HG03575 (cell line): ENCODE measurements around the gene PTPRF.

Source experiments
- ATAC-seq: cut with Tn5 transposase; IDR thresholded peaks from one replicate; pipeline ENCODE4 v1.9.1; 2021; ENCODE audit not compliant: unreplicated experiment, insufficient number of reproducible peaks, low FRiP score; ENCODE audit errors: extremely low read depth

Gene PTPRF

DNA sequence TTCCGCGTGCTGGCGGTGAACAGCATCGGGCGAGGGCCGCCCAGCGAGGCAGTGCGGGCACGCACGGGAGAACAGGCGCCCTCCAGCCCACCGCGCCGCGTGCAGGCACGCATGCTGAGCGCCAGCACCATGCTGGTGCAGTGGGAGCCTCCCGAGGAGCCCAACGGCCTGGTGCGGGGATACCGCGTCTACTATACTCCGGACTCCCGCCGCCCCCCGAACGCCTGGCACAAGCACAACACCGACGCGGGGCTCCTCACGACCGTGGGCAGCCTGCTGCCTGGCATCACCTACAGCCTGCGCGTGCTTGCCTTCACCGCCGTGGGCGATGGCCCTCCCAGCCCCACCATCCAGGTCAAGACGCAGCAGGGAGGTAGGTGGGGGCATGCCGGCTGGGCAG, 60.5 kb downstream of the PTPRF start:
- no peak for ATAC-seq

DNA sequence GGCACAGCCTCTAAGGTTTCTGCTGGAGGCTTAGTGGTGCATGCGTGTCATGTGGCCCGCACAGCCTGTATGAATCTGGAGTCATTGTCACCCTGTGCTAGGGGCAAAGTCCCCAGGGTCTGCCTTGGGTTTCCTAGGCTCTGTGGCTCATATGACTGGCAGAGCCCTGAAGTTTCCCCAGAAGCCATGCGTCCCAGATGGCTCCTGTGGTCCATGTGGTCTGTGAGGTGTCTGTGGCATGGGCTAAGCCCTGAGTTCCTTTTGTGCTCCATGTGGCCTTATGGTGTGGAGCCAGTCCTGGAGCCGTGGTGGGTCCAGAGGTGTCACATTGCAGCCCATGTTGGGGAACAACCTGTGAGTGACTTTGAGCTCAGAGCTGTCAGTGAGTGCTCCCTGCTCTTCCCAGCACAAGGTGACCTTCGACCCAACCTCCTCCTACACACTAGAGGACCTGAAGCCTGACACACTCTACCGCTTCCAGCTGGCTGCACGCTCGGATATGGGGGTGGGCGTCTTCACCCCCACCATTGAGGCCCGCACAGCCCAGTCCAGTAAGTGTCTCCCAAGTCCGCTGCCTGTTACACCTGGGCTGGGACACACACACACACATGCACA, 61.5 kb downstream of the PTPRF start:
- no peak for ATAC-seq

DNA sequence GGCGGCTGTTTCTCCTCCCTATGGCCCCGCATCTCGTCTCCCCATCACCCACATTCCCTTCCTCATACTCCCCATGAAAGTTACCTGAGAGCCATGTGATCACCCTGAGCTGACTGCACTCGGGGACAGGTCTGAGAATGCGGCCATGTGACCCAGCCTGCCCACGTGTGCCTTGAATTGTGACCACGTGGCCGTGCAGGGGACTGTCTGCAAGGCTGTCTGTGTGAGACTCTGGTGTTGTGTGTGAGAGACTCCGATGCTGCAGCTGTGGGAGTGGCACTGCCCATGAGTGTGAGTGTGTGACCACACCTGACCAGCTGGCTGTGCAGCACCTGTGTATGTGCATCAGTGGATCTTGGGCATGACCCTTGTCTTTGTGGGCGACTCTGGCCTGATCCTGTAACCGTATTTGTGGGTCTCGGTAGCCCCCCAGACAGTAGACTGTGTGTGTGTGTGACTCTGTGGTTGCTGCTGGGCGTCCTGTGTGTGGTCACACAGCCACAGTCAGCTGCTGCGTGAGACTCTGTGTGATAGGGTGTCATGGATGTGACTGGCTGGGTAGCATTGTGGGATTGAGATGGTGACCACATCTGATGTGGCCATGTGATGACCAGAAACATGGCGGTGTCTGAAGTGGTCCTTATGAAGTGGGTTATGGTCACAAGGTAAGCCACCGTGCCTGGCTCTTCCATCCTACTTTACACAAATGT, 62.4 kb downstream of the PTPRF start:
- ATAC-seq: no peak

DNA sequence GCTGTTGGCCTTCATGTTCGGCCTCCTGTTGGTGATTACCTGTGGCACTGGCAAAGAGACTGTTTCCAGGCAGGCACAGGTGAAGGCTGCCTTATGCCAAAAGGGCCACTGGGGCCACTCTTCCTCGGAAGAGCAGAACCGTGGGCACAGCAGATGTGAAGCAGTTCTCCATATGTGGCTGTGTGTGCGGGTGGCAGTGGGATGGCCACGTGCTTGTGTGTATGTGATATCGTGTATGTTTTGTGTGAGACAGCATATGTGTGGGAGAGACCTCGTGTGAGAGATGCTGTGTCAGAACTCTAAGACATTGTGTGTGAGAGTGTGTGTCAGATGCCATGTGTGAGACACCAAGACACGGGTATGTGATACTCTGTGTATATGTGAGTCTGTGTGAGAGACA, 65.9 kb downstream of the PTPRF start:
- ATAC-seq: no peak

DNA sequence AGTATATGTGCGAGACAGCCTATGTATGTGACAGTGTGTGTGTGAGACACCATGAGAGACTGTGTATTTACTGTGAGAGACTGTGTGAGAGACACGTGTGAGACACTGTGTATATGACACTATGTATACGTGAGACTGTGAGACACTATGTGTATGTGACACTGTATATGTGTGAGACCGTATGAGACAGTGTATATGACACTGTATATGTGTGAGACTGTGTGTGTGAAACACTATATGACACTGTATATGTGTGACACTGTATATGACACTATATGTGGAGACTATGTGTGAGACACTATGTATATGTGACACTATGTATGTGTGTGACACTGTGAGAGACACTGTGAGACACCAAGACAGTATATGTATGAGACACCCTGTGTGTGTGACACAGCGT, 66.3 kb downstream of the PTPRF start:
- no peak for ATAC-seq

DNA sequence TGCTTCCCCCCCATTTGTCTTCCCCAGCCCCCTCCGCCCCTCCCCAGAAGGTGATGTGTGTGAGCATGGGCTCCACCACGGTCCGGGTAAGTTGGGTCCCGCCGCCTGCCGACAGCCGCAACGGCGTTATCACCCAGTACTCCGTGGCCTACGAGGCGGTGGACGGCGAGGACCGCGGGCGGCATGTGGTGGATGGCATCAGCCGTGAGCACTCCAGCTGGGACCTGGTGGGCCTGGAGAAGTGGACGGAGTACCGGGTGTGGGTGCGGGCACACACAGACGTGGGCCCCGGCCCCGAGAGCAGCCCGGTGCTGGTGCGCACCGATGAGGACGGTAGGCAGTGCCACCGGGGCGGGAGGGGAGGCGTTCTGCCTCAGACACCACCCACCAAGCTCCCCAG, 67.0 kb downstream of the PTPRF start:
- ATAC-seq: no peak

DNA sequence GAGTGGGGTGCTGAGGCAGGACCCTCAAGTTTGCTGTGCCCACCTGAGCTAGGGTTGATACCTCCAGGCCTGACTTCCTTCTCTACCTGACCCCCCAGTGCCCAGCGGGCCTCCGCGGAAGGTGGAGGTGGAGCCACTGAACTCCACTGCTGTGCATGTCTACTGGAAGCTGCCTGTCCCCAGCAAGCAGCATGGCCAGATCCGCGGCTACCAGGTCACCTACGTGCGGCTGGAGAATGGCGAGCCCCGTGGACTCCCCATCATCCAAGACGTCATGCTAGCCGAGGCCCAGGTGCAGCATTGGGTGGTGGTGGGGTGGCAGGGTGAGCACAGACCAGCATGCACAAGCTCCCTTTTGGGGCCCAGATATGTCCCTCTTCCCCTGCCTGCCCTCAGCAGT, 67.9 kb downstream of the PTPRF start:
- ATAC-seq: no peak

DNA sequence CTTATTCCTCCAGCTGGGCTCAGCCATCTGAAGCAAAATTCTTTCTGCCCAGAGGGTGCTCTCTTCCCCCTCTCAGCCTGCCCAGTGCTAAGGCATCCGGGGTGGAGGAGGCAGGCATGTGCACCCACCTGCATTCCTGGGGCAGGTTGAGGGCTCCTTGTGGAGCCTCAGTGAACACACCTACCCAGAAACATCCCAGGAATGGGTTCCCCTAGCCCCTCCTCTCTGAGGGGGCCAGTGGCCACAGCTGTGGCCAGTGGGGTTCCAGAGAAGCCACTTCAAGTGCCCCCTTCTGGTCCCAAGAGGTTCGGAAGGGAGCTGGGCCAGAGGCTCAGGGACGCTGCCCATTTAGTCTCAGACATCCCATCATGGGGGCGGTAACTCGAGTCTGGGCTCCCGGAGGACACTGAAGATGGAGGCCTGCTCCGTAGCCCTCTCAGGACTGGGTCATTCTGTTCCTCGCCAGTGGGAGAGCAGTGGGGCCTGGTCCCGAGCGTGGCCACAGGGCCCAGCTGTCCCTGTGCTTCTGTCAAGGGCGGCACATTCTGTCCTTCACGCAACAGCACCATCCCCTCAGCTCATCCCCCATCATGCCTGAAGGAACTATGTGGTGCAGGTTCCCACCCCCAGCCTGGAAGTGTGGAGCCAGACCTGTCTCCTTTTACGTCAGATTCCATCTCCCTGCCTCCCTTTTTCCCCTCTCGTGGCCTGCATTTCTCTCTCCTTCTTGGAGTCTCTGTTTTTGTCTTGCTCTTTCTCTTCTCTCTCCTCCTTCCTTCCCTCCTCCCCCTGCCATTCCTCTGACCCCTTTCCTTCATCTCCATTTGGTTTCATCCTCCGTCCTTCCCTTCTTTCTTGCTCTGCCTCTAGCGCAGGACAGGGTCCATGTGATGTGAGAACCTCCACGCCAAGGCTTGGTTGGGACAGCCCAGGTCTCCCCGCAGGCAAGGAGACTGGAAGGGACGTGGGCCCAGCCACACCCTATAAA, 69.6 kb downstream of the PTPRF start:
- no peak for ATAC-seq

DNA sequence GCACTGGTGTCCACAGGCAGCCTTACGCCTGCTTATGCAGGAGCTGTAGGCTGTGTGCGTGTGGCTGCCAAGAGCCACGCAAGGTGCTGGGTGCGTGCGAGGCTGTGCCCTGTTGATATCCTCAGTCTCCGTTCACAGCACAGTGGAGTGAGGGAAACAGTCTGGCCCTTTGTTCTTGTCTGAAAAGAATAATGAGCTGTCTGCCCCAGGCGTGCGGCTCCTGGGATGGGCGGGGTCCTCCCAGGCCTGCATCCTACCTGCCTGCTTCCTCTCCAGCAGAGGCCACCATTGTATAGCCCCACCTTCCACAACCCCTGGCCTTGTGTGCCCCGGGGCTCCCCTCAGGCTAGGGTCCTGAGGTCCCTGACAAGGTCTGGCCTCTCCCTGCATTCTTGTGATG, 72.3 kb downstream of the PTPRF start:
- no peak for ATAC-seq

DNA sequence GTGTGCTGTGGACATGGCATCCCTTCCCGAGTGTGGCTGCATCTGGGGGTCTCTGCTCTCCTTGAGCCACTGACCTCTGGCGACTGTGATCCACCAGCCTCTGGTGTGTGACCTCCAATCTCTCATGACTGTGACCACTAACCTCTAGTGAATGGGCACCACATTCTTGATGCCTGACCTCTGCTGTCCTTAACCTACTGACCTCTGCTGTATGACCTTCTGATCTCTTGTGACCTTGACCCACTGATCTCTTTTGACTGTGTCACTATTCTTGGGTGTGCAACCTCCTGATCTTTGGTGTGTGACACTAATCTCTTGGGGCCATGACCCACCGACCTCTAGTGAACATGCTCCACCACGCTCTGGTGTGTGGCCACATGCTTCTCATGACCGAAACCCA, 73.5 kb downstream of the PTPRF start:
- no peak for ATAC-seq

DNA sequence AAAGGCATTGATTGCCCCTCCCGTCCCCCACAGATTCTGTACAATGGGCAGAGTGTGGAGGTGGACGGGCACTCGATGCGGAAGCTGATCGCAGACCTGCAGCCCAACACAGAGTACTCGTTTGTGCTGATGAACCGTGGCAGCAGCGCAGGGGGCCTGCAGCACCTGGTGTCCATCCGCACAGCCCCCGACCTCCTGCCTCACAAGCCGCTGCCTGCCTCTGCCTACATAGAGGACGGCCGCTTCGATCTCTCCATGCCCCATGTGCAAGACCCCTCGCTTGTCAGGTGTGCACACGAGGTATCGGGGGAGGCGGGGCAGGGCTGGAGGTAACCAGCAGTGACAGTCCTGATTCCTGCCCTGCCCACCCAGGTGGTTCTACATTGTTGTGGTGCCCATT, 74.5 kb downstream of the PTPRF start:
- no peak for ATAC-seq

DNA sequence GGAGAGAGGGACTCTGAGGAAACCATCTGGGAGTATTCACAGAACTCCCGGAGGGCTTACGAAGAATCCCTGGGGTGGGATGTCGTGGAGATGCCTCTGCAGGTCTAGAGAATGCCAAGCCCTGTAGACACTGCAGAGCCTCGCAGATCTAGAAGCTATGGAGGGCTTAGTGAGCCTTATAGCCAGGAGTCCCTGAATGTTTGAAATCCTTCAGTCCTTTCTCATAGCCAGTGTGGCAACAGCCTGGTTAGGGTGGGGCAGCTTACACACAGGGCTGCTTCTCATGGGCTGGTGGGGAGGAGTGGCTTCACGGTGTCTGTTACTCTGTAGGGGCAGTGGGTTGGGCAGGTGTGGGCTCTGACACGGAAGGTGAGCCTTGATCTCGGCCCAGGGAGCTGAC, 75.1 kb downstream of the PTPRF start:
- ATAC-seq: no peak

DNA sequence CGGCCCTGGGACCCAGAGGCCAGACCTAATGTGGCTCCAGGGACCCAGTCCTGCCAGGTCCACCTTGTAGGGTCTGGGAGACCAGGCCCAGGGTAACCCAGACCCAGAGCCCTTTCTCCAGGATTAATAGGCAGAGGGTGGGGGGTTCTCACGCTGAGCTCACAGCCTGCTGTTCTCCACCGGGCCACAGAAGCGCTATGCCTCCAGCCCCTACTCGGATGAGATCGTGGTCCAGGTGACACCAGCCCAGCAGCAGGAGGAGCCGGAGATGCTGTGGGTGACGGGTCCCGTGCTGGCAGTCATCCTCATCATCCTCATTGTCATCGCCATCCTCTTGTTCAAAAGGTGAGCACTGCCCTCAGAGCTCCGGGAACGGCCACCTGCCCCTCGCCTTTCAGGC, 75.9 kb downstream of the PTPRF start:
- ATAC-seq: no peak

DNA sequence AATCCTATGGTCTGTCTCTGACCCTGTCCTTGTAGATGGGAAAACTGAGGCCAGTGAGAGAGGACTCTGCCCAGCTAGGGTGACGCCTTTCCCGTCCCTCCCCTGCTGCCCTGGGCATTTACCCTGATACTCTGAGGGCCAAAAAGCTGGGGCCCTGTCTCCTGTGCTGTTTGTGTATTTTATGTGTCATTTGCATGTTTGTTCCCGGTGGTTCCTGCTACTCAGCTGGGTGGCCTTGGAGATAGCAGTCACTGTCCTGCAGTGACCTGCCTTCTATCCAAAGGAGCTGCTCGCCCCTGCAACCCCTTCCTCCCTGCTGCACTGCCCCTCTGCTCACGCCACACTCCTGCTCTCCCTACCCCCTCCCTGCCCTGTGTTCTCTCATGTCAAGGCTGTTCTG, 78.1 kb downstream of the PTPRF start:
- ATAC-seq: no peak

DNA sequence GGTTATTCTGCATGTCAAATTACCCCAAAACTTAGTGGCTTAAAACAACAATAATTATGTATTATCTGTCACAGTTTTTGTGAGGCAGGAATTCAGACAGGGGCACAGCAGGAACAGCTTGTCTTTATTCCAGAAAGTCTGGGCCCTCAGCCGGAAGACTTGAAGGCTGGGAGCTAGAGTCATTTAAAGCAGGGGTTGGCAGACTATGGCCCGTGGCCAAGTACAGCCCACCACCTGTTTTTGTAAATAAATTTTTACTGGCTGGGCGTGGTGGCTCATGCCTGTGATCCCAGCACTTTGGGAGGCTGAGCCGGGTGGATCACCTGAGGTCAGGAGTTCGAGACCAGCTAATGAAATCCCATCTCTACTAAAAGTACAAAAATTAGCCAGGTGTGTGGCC, 79.7 kb downstream of the PTPRF start:
- no peak for ATAC-seq

DNA sequence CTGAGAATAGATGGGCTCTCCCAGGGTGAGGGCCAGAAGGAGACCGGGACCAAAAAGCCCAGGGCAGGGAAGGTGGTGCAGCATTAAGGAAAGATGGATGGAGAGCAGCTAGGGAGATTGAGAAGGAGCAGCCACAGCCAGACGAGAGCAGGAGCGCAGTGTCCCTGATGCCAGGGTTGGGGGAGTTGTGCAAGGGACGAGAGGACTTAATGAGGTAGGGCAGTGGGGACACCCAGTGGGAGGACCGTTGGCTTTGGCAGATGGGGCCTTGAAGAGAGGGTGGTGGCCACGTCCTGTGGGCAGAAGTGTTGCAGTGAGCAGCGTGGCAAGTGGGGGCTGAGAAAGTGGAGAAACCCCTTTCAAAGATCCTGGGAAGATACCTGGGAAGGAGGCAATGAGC, 81.3 kb downstream of the PTPRF start:
- no peak for ATAC-seq

DNA sequence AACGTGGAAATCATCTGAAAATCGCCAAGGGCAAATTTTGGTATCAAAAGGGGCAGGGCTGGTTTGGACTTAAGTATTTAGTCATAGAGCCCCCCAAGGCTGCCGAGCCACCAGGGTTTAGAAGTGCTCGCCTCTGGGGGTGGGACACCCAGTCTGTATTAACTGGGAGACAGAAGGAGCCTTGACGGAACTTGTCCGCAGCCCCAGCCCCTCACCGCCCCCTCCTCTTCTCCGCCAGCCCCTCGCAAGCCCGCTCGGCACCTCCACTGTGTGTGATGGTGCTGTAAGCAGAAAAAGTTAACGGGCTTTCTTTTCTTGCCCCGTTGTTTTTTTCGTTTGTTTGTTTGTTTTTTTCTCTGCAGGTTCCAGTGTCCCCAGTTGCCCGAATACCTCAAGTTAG, 81.7 kb downstream of the PTPRF start:
- ATAC-seq: no peak

DNA sequence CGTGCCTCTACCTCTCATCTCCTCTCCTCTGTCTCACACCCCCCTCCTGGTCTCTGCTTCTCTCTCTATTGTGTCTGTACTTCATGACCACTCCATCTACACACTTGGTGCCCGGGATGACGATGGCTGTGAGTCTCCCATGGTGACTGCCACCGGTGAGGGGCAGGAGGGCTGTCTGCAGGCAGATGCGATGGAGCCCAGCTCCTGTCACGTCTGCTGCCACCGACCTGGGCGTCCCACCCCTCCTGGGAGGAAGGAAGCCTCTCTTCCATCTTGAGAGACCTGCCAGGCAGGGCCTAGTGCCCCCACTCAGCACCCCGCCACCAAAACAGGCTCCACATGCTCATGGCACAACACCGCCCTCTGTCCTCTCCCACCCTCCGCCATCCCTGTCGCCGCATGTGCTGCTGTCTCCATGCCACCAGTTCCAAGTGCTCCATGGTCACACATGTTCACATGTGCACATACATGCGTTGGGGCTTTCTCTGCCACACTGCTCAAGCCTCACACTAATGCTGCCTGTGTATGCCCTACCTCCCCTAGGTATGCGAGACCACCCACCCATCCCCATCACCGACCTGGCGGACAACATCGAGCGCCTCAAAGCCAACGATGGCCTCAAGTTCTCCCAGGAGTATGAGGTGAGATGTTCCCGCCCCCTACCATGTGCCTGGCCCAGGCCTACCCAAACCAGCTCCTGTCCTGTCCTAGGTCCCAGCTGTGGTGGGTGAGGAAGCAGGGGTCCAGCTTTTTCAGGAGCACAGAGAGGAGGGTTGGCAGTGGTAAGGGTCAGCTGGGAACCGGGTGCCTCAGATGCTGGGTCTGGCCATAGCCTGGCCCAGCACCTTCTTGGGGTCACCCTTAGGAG, 82.6 kb downstream of the PTPRF start:
- no peak for ATAC-seq

DNA sequence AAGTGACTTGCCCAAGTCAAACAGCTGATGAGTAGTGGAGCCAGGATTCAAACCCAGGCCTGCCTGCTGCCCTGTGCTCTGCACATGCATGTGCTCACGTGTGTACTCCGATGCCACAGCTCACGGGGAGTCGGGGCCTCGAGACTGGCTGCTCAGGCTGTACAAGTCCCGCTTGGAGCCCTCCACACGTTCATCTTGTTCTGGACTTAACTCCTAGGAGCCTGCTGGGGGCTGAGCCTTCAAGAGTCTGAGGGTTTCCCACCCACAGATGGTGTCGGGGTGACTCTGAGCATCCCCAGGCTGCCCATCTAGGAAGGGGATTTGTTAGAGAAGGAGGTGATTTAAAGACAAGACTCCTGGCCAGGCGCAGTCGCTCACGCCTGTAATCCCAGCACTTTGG, 83.5 kb downstream of the PTPRF start:
- ATAC-seq: no peak
